ENCODE results near the gene GPR179. TPM values are rescaled to one million over a fixed set of nuclear protein-coding genes. Genes with fewer than 3 reads are reported as not detected.

The GPR179 gene
- total RNA-seq, 1 donor from 2014 or later, result not detected

- DNase-seq (ENCODE audit: low read depth), result no peak
- peak overlapping the region; percentile 78 for H3K4me3 ChIP-seq (ENCODE audit: low read depth, low read length)
- TF ChIP-seq CTCF (conservative IDR thresholded peaks at IDR 0.05; ENCODE audit: low read depth, low read length), result no peak
These were observed 9.4 kb upstream of the GPR179 start for GRCh38 chr17:38353086-38353604.

- DNase-seq (ENCODE audit: low read depth), result no peak
- H3K4me3 ChIP-seq (ENCODE audit: low read depth, low read length), result peak overlapping the region; percentile 78
- no peak for TF ChIP-seq CTCF (conservative IDR thresholded peaks at IDR 0.05; ENCODE audit: low read depth, low read length)
These were observed 8.7 kb upstream of the GPR179 start for GRCh38 chr17:38352245-38353085.

- H3K4me3 ChIP-seq (ENCODE audit: low read depth, low read length), result peak within 1 kb of the TSS; percentile 78
- no peak for TF ChIP-seq CTCF (conservative IDR thresholded peaks at IDR 0.05; ENCODE audit: low read depth, low read length)
- no peak for DNase-seq (ENCODE audit: low read depth)
These were observed 7.9 kb upstream of the GPR179 start, which contains the start of gene SOCS7 for GRCh38 chr17:38351412-38352222. Gene SOCS7, plus strand, starts transcription at chr17:38351844. Its CDS starts 209 bp downstream, at chr17:38352053.

- no peak overlapping the region for H3K4me3 ChIP-seq (ENCODE audit: low read depth, low read length)
- no peak for DNase-seq (ENCODE audit: low read depth)
- TF ChIP-seq CTCF (conservative IDR thresholded peaks at IDR 0.05; ENCODE audit: low read depth, low read length), result no peak
These were observed 6.3 kb upstream of the GPR179 start for GRCh38 chr17:38350035-38350434.

- no peak overlapping the region for H3K4me3 ChIP-seq (ENCODE audit: low read depth, low read length)
- DNase-seq (ENCODE audit: low read depth), result no peak
- TF ChIP-seq CTCF (conservative IDR thresholded peaks at IDR 0.05; ENCODE audit: low read depth, low read length), result peak; percentile 99
These were observed 5.5 kb upstream of the GPR179 start for GRCh38 chr17:38349097-38349730.

- no peak for DNase-seq (ENCODE audit: low read depth)
- TF ChIP-seq CTCF (conservative IDR thresholded peaks at IDR 0.05; ENCODE audit: low read depth, low read length), result no peak
- H3K4me3 ChIP-seq (ENCODE audit: low read depth, low read length), result no peak overlapping the region
These were observed 2.0 kb upstream of the GPR179 start for GRCh38 chr17:38345743-38346142.

All from epithelial cell of proximal tubule (primary cell).